ENCODE measurements around the gene TBX21.

GRCh38 chr17:47695429-47696376 lies 37.3 kb upstream of the TBX21 start:
- TF ChIP-seq CTCF (IDR thresholded peaks at IDR 0.05) (no peak), POLR2A (IDR thresholded peaks at IDR 0.05) (no peak)
